GM21367 (cell line): ENCODE results near the gene SWT1.
"Not testable (repeated sequence)": the region's sequence is repeated elsewhere in the genome, so short reads cannot be mapped to it uniquely, and the experiment has no call there.

Experiments
- ATAC-seq: cut with Tn5 transposase; IDR thresholded peaks from one replicate; pipeline ENCODE4 v1.9.1; 2021; ENCODE audit not compliant: unreplicated experiment

The SWT1 gene

DNA sequence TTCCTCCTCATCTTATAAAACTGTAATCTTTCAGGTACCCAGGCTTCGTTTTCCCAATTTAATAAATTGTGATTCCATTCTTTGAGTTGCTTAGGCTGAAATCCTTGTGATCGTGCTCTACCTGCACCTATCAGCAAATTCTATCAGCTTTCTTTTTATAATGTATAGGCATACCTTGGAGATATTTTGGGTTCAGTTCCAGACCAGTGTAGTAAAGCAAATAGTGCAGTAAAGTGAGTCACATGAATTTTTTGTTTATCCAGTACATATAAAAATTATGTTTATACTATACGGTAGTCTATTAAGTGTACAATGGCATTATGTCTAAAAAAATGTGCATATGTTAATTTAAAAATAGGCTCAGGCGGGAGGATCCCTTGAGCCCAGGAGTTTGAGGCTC is 5.5 kb downstream of the SWT1 start:
- ATAC-seq = no peak

DNA sequence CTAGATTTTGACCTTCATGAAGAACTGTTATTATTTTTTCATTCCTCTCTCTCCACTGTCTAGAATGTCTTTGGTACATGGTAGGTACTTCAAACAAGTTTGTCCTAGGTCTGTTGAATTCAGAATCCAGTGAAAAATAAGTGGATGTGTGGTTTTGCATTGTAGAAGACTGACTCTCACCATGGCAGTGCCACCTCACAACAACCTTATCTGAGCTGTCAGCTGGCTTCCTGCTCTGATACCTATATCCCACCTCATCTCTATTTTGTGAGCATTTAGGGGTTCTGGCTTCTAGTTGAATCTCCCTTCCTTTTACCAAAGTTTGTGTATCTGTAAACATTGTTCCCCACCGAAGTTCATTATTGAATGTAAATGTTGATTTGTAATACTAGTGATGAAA is 9.1 kb downstream of the SWT1 start:
- ATAC-seq = no peak

DNA sequence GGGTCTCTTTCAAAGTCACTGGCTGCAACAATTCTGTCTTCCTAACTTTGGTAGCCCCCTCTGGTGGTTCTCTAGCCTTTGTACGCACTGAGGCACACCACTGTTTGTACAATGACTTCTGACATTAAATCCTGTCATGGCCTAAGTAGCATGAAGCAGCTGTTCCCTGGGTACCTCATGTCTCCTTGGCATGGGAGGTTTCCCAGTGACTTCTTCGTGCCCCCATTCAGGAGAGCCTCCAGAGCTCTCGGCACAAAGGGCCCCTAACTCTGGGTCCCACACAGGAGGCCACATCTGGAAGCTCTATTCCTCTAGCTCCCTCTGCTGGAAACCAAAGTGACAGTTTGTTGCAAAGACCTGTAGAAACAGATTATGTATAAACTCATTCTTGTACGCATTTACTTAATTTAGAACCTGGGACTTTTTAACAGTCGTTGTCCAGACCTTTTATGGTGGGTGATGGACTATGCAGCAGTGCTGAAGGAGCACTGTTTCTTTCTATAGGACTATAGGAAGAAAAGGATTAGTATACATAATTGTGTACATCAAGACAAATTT is 13.4 kb downstream of the SWT1 start:
- peak; percentile 90 for ATAC-seq

DNA sequence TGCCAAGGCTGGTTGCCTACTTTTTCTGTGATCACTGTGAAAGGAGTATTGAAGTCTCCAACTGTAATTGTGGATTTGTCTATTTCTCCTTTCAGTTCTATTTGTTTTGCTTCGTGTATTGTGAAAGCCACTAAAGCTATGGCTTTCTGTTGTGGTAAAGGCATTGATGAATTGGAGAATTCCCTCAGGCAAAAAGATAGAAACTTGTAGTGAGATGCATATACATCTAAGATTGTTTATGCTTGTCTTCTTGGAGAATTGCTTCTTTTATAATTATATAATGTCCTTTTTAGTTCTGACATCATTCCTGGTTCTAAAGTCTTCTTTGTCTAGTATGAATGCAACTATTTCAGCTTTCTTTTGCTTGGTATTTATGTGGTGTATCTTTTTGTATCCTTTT is 36.8 kb downstream of the SWT1 start:
- ATAC-seq = no peak

DNA sequence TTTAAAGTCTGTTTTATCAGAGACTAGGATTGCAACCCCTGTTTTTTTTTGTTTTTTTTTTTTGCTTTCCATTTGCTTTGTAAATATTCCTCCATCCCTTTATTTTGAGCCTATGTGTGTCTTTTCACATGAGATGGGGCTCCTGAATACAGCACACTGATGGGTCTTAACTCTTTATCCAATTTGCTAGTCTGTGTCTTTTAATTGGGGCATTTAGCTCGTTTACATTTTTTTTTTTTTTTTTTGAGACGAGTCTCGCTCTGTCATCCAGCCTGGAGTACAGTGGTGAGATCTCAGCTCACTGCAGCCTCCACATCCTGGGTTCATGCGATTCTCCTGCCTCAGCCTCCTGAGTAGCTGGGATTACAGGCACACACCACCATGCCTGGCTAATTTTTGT is 41.7 kb downstream of the SWT1 start:
- ATAC-seq = not testable (repeated sequence)

DNA sequence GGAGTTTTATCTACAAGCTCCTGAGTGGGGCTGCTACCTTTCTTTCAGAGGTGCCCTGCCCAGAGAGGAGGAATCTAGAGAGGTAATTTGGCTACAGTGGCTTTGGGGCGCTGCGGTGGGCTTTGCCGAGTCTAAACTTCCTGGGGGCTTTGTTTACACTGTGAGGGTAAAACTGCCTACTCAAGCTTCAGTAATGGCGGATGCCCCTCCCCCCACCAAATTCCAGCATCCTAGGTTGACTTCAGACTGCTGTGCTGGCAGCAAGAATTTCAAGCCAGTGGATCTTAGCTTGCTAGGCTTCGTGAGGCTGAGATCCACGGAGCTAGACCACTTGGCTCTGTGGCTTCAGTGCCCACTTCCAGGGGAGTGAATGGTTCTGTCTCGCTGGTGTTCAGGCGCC is 43.9 kb downstream of the SWT1 start:
- no peak for ATAC-seq

DNA sequence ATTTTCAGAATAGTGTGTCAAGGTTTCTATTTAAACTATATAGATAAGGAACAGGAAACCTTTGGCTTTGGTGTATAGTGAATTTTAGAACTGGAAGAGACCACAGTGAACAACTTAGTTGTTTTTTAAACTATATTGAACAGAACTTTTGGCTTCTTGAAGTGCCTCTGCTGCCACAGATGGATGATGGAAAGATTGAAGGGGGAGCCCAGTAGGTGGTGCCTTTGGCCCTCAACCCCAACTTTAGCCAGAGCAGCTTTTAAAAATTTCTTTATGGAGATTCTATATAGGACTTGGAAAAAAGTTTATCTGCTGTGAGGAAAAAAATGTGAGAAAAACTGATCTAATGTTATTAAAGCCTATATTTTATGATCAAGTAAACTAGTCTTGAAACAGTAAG is 50.2 kb downstream of the SWT1 start:
- no peak for ATAC-seq

DNA sequence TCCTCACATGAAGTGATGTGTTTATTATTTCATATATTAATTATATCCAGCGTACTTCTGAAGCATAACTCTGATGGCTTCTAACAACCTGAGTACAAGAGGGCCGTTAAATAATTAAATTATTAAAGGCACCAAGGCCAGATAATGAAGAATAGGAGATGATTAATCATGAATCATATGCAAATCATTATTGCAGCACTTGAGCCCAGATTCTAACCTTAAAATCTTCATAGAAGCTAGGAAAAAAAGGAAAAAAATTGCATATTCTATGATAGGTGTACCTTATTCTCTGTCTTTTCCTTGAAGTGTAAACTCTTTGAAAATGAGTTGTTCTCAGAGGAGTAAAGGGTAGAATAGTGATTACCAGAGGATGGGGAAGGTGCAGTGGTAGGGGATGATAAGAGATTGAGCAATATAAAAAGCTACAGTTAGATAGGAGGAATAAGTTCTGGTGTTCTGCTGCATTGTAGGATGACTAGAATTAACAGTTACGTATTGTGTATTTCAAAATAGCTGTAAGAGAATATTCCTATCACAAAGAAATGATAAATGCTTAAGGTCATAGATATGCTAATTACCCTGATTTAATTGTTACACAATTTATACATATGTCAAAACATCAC is 51.1 kb downstream of the SWT1 start:
- no peak for ATAC-seq

DNA sequence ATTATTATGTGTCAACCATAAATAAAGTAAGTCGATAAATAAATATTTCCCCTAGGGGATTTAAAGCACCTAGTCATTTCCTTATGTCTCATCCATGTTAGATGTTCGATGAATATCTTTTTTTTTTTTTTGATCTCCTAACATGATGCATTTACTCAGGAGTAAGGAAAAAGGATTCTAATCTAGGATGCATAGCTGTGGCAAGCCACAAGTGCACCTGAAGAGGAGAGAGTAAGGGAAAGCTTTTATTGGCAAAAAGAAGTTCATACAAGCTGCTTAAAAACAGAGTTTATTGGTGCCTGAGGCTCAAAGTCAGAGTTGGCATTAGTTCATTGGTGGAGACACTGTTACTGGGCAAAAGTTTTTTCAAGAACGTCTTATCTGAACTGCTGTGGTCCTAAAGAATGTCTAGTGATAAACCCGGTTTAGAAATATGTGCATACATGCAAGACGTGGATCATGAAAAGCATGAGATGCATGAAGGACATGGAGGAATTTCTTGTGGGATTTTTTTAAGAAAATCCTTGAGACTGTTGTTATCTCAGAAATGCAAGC is 51.7 kb downstream of the SWT1 start:
- no peak for ATAC-seq

DNA sequence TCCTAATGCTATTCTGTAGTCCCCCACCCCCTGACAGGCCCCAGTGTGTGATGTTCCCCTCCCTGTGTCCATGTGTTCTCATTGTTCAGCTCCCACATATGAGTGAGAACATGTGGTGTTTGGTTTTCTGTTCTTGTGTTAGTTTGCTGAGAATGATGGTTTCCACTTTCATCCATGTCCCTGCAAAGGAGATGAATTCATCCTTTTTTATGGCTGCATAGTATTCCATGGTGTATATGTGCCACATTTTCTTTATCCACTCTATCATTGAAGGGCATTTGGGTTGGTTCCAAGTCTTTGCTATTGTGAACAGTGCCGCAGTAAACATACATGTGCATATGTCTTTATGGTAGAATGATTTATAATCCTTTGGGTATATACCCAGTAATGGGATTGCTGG is 52.4 kb downstream of the SWT1 start:
- not testable (repeated sequence) for ATAC-seq

DNA sequence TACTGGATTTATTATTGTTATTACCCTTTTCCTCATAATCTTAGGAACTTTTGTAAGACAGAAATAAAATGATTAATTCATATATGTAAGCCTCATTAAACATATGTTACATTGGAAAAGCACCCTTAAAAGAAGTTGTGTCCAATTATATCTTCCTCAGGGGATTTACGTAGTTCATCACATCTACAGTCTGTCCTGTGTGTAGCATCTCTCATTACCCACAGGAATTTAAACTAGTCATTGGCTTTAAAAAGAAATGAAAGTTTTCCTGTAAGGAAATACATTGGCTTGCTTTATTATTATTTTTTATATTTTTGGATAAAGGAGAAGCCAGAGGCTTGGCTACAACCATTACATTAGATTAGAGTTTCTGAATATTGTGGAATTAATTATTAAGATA is 56.1 kb downstream of the SWT1 start:
- no peak for ATAC-seq

DNA sequence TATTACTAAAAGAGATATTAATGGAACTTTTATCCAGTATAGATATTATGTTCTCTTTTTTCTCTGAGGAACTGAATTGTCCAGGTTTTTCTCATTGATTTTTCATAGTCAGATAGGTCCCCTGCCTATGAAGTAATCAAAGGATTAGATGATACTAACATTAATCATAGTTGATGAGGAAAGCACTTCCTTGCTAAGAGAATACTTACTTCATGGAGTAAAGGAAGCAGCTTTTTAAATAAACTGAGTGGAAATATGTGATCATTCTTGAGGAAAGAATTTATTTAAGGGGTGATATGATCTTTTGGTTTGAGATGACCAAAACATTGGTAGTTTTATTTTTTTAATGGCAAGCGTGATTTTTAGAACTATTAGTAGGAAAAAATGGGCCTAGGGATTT is 58.9 kb downstream of the SWT1 start:
- no peak for ATAC-seq

DNA sequence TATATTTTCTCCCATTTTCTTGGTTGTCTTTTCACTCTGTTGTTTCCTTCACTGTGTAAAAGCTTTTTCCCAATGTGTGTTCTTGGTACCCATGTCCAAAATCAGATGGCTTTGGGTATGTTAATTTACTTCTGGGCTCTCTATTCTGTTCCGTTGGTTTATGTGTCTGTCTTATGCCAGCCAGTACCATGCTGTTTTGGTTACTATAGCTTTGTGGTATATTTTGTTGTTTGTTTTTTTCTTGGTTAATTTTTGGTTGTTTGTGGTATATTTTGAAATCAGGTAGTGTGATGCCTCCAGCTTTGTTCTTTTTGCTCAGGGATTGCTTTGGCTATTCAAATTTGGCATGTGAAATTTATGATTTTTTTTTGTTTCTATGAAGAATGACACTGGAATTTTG is 67.2 kb downstream of the SWT1 start:
- ATAC-seq = no peak

DNA sequence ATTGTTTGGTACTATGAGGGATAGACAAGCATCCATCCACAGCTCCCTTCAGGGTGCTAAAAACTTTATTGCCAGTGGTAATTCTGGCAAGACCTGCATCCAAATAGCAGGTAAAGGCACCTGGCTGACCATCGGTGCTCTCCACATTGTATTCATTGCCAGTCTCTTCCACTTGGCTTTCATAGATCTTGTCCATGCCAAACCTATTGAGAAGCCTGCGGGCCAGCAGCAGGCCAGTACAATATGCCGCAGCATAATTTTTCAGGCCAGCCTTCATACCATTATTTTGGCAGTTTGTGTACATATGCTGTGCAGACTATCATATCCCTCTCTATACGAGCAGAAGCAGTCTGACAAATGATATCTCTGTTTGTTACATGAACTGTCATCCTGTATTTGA is 70.2 kb downstream of the SWT1 start:
- ATAC-seq = no peak

DNA sequence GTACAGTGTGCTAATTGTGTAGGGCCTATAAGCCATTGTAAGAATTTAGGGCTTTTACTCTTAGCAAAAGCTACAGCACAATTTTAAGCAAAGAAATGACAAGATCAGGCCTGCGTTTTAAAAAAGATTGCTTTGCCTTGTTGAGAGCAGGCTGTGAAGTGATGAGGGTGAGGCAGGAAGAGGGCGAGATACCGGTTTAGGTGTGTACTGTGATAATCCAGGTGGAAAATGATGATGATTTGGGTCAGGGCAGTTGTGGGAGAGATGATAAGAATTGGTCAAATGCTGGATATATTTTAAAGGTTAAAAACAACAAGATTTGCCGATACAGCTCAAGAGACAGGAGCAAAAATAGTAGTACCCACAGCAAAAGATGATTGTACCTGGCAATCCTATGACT is 72.0 kb downstream of the SWT1 start:
- ATAC-seq = no peak

DNA sequence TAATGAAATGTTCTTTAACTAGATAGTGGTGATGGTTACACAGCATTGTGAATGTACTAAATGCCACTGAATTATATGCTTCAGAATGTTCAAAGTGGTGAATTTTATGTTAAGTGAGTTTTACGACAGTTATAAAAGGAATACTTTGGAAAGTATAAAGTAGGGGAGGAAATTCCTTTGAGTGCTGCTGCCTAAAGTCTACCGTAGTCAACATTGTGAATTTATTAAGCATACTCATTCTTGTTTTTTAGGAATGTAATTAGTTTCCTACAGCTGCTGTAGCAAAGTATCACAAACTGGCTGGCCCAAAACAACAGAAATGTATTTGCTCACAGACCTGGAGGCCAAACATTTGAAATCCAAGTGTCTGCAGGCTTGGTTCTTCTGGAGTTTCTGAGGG is 73.0 kb downstream of the SWT1 start:
- ATAC-seq = no peak

DNA sequence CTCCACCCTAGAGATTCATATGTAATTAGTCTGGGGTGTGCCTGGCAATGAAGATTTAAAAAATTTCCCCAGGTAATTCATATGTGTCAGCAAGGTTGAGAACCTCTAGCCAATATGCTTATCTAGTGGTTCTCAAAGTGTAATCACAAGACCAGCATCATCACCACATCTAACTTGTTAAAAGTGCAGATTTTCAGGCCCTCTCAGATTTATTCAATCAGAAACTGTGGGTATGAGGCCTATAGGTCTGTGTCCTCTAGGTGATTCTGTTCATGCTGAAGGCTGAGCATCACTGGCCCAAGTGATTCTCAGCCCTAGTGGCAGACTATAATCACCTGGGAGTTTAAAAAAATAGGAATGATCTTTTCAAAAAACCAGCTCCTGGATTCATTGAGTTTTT is 75.9 kb downstream of the SWT1 start:
- ATAC-seq = no peak

DNA sequence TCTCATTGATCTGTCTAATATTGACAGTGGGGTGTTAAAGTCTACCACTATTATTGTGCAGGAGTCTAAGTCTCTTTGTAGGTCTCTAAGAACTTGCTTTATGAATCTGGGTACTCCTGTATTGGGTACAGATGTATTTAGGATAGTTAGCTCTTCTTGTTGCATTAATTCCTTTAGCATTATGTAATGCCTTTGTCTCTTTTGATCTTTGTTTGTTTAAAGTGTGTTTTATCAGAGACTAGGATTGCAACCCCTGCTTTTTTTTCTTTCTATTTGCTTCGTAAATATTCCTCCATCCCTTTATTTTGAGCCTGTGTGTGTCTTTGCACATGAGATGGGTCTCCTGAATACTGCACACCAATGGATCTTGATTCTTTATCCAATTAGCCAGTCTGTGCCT is 77.2 kb downstream of the SWT1 start:
- ATAC-seq = not testable (repeated sequence)

DNA sequence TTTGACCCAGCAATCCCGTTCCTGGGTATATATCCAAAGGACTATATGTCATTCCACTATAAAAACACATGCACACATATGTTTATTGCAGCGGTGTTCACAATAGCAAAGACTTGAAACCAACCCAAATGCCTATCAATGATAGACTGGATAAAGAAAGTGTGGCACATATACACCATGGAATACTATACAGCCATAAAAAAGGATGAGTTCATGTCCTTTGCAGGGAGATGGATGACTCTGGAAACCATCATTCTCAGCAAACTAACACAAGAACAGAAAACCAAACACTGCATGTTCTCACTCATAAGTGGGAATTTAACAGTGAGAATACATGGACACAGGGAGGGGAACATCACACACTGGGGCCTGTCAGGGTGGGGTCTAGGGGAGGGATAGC is 80.2 kb downstream of the SWT1 start:
- not testable (repeated sequence) for ATAC-seq

DNA sequence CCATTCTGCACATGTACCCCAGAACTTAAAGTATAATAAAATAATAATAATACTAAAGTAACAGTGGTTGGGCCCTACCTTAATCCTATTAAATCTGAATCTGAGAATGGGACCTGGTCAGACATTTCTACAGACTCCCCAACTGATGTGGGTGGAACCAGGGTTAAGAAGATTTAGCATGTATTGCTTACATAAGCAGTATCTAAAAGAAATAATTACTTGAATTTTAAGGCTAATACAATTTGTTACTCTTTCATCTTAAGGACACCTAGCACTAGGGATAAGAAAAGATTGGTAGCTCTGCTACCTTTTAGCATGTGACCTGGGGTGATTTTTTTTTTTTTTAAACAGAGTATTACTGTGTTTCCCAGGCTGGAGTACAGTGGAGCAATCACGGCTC is 80.7 kb downstream of the SWT1 start:
- ATAC-seq = no peak

DNA sequence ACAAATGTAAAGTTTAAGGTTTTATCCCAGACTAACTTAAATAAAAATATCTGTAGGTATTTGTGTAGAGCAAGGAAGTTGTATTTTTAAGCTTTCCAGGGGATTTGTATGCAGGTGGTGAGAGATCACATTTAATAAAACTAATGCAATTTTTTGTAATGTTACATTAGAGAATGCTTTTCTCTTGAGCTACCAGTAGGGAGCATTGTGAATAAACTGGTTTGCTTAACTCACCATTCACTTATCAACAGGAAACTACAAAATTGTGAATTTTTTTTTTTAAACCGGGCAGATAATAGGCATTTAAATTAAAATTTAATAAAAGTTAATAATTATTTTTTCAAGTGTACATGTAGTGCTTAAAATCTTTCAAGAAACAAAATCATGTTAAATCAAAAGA is 81.5 kb downstream of the SWT1 start:
- no peak for ATAC-seq

DNA sequence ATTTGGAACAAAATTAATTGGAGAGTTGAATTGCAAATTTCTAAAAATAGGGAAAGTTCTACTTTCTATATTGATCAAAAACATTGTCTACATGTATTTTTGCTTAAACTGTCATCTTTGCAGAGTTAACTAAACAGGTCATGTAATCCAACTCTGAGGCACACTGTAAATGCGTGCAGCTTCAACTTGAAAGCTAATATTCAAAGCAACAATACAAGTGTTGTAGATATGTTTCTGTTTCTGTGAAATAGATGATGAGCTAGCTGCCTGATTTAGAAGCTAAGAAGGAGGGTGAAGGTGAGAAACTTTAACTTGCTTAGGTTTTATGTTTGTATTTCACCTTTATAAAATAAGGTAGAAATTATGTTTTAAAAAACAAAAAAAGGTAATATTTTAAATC is 82.9 kb downstream of the SWT1 start:
- no peak for ATAC-seq

DNA sequence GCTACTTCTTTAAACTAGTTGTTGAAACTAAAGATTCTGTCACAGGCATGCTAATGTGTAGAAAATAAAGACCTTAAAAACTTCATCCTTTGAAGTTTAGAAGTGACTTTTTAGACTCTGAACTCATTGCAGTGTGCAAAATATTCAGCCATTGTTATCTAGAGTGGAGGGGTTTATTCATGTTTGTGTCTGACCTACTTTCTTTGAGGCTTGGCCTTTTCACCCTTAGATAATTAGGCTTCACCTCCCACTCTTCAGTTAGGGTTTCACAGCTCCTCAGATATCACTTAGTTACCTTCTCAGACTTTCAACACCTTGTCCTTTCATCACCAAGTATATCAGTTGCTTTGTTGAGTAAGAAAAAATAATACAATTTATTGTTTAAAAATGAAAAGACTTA is 84.2 kb downstream of the SWT1 start:
- no peak for ATAC-seq
